Measurements from ENCODE around the gene PFDN6. TPM values are rescaled to one million over a fixed set of nuclear protein-coding genes. Genes with fewer than 3 reads are reported as not detected.

PFDN6 gene
- total and polyA plus RNA-seq, 9 of the 15 experiments (the other 6 are each of a cell fraction or from before 2014, with no cell fraction given) = 6.8 to 475 (median 216) TPM

GRCh38 chr6:33294086-33294823 lies 4.9 kb downstream of the PFDN6 start:
- Histone ChIP-seq H3K27ac (ENCODE audit: extremely low read depth, low read depth, low read length) (no peak overlapping the region), H2AFZ (ENCODE audit: low read depth, low read length) (no peak overlapping the region), H4K20me1 (replicated peaks; ENCODE audit: control insufficient read depth, insufficient read depth, low read length) (no peaks in the 10 kb centered on the region), H3K9me1 (ENCODE audit: control insufficient read depth, insufficient read depth, low read length) (peaks cover 6% of the 10 kb centered on the region), H3K27me3 (ENCODE audit: control insufficient read depth in 2 of 2, insufficient read depth in 2 of 2, low read length in 2 of 2) (no peaks in the 10 kb centered on the region), H3K36me3 (ENCODE audit: control insufficient read depth, insufficient read depth, low read length) (peaks cover 66% of the 10 kb centered on the region), H3K4me2 (ENCODE audit: insufficient read depth, low read length) (no peak overlapping the region), H3K9me3 (replicated peaks; ENCODE audit: control insufficient read depth, insufficient read depth, low read depth, low read length) (no peaks in the 10 kb centered on the region), H3K4me1 (replicated peaks in 1 of 2; ENCODE audit: control insufficient read depth in 2 of 2, insufficient read depth in 2 of 2, low read length in 2 of 2) (peaks cover 18 to 37% of the 10 kb centered on the region in 2 experiments), H3K79me2 (ENCODE audit: control insufficient read depth, insufficient read depth, low read length) (peaks cover 41% of the 10 kb centered on the region), H3K4me3 (no peak overlapping the region), H3K9ac (ENCODE audit: insufficient read depth in 1 of 2, low read depth in 2 of 2, low read length in 2 of 2) (0 out of 4 replicates have a peak overlapping the region, but pooled peaks of 1 of the 2 experiments have one; percentile 8)
- no peak for FAIRE-seq
- WGBS (ENCODE audit: insufficient coverage, low coverage, missing lambda C conversion rate) = 67% methylated on average over 10 of the region's 10 CpGs
- no peak for ATAC-seq
- in situ Hi-C loops (cut with MboI) = no loop called here
- BruUV-seq (replicated peaks) = no TSS peak
- DNase-seq (ENCODE audit: extremely low read depth in 1 of 4, low spot score in 3 of 4) = no peak
- ChIA-PET CTCF (ENCODE audit: low intra/inter-chr PET ratio) (no interaction called here), POLR2A (no interaction called here)
- TF ChIP-seq MAFG (tag; conservative IDR thresholded peaks at IDR 0.05) = no peak
- TF ChIP-seq ZFPM2 (CRISPR knock-in tag; IDR thresholded peaks at IDR 0.05) = no peak
- TF ChIP-seq ILK (tag; IDR thresholded peaks at IDR 0.05; ENCODE audit: borderline replicate concordance, low read depth) = no peak
- TF ChIP-seq BHLHE40 (IDR thresholded peaks at IDR 0.05; ENCODE audit: low read length) = no peak
- no peak for TF ChIP-seq GTF2A2 (tag; IDR thresholded peaks at IDR 0.05)
- TF ChIP-seq CBX3 (IDR thresholded peaks at IDR 0.05; ENCODE audit: borderline replicate concordance in 1 of 2, low read length in 2 of 2) = no peak
- no peak for TF ChIP-seq ZMIZ1 (IDR thresholded peaks at IDR 0.05; ENCODE audit: low read depth in 2 of 2, low read length in 2 of 2)
- no peak for TF ChIP-seq PML (IDR thresholded peaks at IDR 0.05; ENCODE audit: low read length)
- no peak for TF ChIP-seq SIN3B (IDR thresholded peaks at IDR 0.05; ENCODE audit: low read depth)
- TF ChIP-seq NR3C1 (CRISPR knock-in tag; IDR thresholded peaks at IDR 0.05) = no peak
- TF ChIP-seq GABPA (tag; conservative IDR thresholded peaks at IDR 0.05; ENCODE audit: low read depth) = no peak
- TF ChIP-seq FOS (IDR thresholded peaks at IDR 0.05; ENCODE audit: extremely low read depth, insufficient read length) = no peak
- no peak for TF ChIP-seq STAT5B (CRISPR knock-in tag; IDR thresholded peaks at IDR 0.05)
- TF ChIP-seq NCOA6 (IDR thresholded peaks at IDR 0.05) = no peak
- TF ChIP-seq MTA3 (IDR thresholded peaks at IDR 0.05; ENCODE audit: borderline replicate concordance) = no peak
- no peak for TF ChIP-seq GTF3C2 (IDR thresholded peaks at IDR 0.05; ENCODE audit: borderline replicate concordance, extremely low read depth, insufficient read length)
- intact Hi-C loops (cut with micrococcal nuclease) = no loop called here

Data from K562 (cell line).